ENCODE measurements around the gene RAP1GDS1. TPM values are rescaled to one million over a fixed set of nuclear protein-coding genes. Genes with fewer than 3 reads are reported as not detected.
A peak's percentile ranks its signal among the peaks of the same experiment; 100 is the strongest.
"Not testable (repeated sequence)": the region's sequence is repeated elsewhere in the genome, so short reads cannot be mapped to it uniquely, and the experiment has no call there.

Gene RAP1GDS1
- total RNA-seq, 1 experiment from 2014 or later: 16.3 TPM

GRCh38 chr4:98461121-98461865 is 200.1 kb downstream of the RAP1GDS1 start:
- in situ Hi-C loops (cut with HindIII; ENCODE audit: low pct_unique_long_range_greater_than_20kb, low sequenced_read_pairs): not testable (repeated sequence)

GRCh38 chr4:98462487-98462886 is 201.3 kb downstream of the RAP1GDS1 start:
- DNase-seq (ENCODE audit: low read depth): no peak
- in situ Hi-C loops (cut with HindIII; ENCODE audit: low pct_unique_long_range_greater_than_20kb, low sequenced_read_pairs): no loop called here

More at GRCh38 chr4:98461121-98461865, 200.1 kb downstream of the RAP1GDS1 start:
- DNase-seq (ENCODE audit: low read depth): not testable (repeated sequence)

GRCh38 chr4:98466868-98467599 is 205.8 kb downstream of the RAP1GDS1 start:
- no peak for DNase-seq (ENCODE audit: low read depth)
- in situ Hi-C loops (cut with HindIII; ENCODE audit: low pct_unique_long_range_greater_than_20kb, low sequenced_read_pairs): no loop called here

- peak; percentile 70 for DNase-seq (ENCODE audit: low read depth)
- in situ Hi-C loops (cut with HindIII; ENCODE audit: low pct_unique_long_range_greater_than_20kb, low sequenced_read_pairs): no loop called here
Measured at GRCh38 chr4:98467627-98468072, 206.5 kb downstream of the RAP1GDS1 start.

GRCh38 chr4:98468709-98469108 is 207.5 kb downstream of the RAP1GDS1 start:
- in situ Hi-C loops (cut with HindIII; ENCODE audit: low pct_unique_long_range_greater_than_20kb, low sequenced_read_pairs): no loop called here
- no peak for DNase-seq (ENCODE audit: low read depth)

- no peak for DNase-seq (ENCODE audit: low read depth)
Measured at GRCh38 chr4:98469771-98470170, 208.6 kb downstream of the RAP1GDS1 start.

GRCh38 chr4:98470366-98470765 is 209.2 kb downstream of the RAP1GDS1 start:
- in situ Hi-C loops (cut with HindIII; ENCODE audit: low pct_unique_long_range_greater_than_20kb, low sequenced_read_pairs): no loop called here
- DNase-seq (ENCODE audit: low read depth): no peak

More at GRCh38 chr4:98469771-98470170, 208.6 kb downstream of the RAP1GDS1 start:
- in situ Hi-C loops (cut with HindIII; ENCODE audit: low pct_unique_long_range_greater_than_20kb, low sequenced_read_pairs): no loop called here

- in situ Hi-C loops (cut with HindIII; ENCODE audit: low pct_unique_long_range_greater_than_20kb, low sequenced_read_pairs): no loop called here
- no peak for DNase-seq (ENCODE audit: low read depth)
Measured at GRCh38 chr4:98470831-98471230, 209.6 kb downstream of the RAP1GDS1 start.

- in situ Hi-C loops (cut with HindIII; ENCODE audit: low pct_unique_long_range_greater_than_20kb, low sequenced_read_pairs): no loop called here
- DNase-seq (ENCODE audit: low read depth): no peak
Measured at GRCh38 chr4:98473046-98473445, 211.9 kb downstream of the RAP1GDS1 start.

- DNase-seq (ENCODE audit: low read depth): peak; percentile 40
- in situ Hi-C loops (cut with HindIII; ENCODE audit: low pct_unique_long_range_greater_than_20kb, low sequenced_read_pairs): no loop called here
Measured at GRCh38 chr4:98474408-98474844, 213.2 kb downstream of the RAP1GDS1 start.

GRCh38 chr4:98476891-98477290 is 215.7 kb downstream of the RAP1GDS1 start:
- in situ Hi-C loops (cut with HindIII; ENCODE audit: low pct_unique_long_range_greater_than_20kb, low sequenced_read_pairs): no loop called here
- no peak for DNase-seq (ENCODE audit: low read depth)

GRCh38 chr4:98479590-98479989 is 218.4 kb downstream of the RAP1GDS1 start:
- in situ Hi-C loops (cut with HindIII; ENCODE audit: low pct_unique_long_range_greater_than_20kb, low sequenced_read_pairs); DNase-seq (ENCODE audit: low read depth): not testable (repeated sequence)

GRCh38 chr4:98480535-98480934 is 219.4 kb downstream of the RAP1GDS1 start:
- in situ Hi-C loops (cut with HindIII; ENCODE audit: low pct_unique_long_range_greater_than_20kb, low sequenced_read_pairs): no loop called here

GRCh38 chr4:98481167-98481566 is 220.0 kb downstream of the RAP1GDS1 start:
- in situ Hi-C loops (cut with HindIII; ENCODE audit: low pct_unique_long_range_greater_than_20kb, low sequenced_read_pairs): no loop called here
- DNase-seq (ENCODE audit: low read depth): no peak

More at GRCh38 chr4:98480535-98480934, 219.4 kb downstream of the RAP1GDS1 start:
- DNase-seq (ENCODE audit: low read depth): no peak

- DNase-seq (ENCODE audit: low read depth): no peak
- in situ Hi-C loops (cut with HindIII; ENCODE audit: low pct_unique_long_range_greater_than_20kb, low sequenced_read_pairs): no loop called here
Measured at GRCh38 chr4:98482503-98482846, 221.3 kb downstream of the RAP1GDS1 start.

GRCh38 chr4:98482847-98483806 is 221.9 kb downstream of the RAP1GDS1 start:
- DNase-seq (ENCODE audit: low read depth): peak; percentile 54
- in situ Hi-C loops (cut with HindIII; ENCODE audit: low pct_unique_long_range_greater_than_20kb, low sequenced_read_pairs): no loop called here

GRCh38 chr4:98484031-98484430 is 222.8 kb downstream of the RAP1GDS1 start:
- peak; percentile 5 for DNase-seq (ENCODE audit: low read depth)
- in situ Hi-C loops (cut with HindIII; ENCODE audit: low pct_unique_long_range_greater_than_20kb, low sequenced_read_pairs): no loop called here

- in situ Hi-C loops (cut with HindIII; ENCODE audit: low pct_unique_long_range_greater_than_20kb, low sequenced_read_pairs): no loop called here
- no peak for DNase-seq (ENCODE audit: low read depth)
Measured at GRCh38 chr4:98485816-98486345, 224.7 kb downstream of the RAP1GDS1 start.

Data from Caki2 (cell line).